GM19351 (cell line): ENCODE data around the gene COL16A1.

Experiments used
- ATAC-seq: cut with Tn5 transposase; IDR thresholded peaks from one replicate; pipeline ENCODE4 v1.9.1; 2021; ENCODE audit warnings: mild to moderate bottlenecking, moderate library complexity; ENCODE audit not compliant: unreplicated experiment

COL16A1 gene

DNA sequence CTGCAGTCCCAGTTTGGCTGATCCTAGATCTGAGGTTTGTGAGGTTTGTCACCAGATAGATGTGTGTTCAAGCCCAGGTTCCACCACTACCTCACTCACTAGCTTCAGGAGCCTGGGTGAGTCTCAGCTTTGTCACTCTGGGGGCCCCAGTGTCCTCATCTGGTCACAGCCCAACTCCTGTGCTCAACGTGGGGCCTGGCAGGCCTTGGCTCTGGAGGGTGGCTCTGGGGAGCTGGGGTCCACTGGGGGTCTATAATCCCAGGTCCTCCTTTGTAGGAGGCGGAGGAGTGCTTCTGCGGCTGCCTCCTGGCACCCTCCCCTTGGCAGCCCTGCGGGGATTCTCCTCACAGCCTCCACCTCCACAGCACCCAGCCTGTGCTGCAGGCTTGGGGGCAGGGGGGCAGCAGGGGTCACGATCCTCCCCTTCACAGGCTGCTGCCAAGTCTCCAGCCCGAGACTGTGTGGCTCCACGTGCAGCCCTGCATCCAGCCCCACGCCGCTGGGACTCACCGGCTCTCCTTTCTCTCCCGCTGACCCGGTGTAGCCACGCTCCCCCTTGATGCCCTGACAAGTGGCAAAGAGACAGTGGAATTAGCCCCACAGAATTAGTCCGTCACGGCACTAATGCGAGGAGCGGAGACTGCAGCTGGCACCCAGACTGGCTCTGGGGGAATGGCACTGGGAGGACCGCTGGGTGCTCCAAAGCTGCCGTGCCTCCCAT lies 36.6 kb downstream of the COL16A1 start:
- no peak for ATAC-seq

- no peak for ATAC-seq
These were observed 37.4 kb downstream of the COL16A1 start for GRCh38 chr1:31666263-31666963.

DNA sequence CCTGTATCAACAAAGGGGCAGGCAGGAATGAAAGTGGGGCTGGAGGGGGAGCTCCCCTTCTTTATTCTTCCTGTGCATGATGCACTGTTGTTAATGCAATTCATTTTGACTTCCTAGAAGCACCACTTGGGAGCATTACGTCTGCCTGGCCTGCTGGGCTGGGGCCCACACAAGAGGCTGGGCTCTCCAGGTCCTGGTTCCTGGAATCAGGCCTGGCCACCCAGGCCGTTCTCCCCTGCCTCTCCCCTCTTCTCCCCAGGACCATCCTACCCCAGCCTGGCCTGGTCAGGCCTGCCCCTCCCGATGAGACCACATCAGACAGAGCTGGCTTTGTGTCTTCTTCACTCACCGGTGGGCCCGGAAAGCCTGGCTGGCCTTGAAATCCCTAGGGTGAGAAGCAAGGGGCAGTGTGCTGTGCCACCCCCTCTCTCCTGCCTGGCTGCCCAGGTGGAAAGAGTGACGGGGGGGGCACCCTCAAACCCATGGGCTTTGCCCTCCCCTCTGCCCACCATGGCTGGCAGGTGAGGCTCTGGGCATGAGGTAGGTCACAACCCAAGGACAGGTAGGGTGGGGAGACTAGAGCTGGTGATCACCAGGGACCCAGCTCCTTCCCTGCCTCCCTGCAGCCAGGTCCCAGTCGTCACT lies 38.5 kb downstream of the COL16A1 start:
- no peak for ATAC-seq

- no peak for ATAC-seq
These were observed 39.3 kb downstream of the COL16A1 start for GRCh38 chr1:31664528-31664927.

DNA sequence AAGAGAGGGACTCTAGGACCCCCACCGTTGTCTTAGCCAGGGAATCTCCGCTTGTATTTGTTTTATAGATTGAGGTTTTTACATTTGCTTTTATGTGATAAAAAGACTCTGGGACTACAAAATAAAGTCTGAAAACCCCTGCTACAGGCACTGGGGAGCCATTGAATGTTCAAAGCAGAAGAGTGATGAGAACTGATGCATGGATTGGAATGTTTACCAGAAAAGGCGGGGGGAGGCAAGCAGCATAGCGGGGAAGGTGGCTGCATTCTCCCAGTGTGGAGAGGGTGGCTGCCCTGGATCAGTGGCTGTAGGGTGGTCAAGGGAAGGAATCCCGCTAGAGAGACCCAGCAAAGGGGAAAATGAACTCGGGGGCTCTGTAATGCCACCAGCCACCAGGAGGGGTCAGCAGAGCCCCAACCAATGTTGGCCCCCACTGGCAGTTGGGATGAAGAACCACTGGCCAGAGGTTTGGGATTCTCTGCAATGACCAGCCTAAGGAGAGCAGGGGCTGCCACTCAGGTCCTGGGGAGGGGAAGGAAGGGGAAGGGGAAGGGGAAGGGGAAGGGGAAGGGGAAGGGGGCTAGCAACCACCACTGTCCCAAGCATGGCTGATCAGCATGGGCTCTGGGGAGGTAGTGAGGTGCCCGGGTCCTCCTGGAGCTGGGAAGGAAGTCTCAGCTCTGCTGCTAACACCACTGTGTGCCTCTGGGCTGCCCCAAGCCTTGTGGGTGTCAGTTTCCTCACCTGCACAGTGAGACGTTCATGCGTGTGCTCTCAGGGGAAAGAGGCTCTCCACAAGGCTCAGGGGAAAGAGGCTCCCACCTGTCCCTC lies 40.0 kb downstream of the COL16A1 start:
- ATAC-seq = no peak

DNA sequence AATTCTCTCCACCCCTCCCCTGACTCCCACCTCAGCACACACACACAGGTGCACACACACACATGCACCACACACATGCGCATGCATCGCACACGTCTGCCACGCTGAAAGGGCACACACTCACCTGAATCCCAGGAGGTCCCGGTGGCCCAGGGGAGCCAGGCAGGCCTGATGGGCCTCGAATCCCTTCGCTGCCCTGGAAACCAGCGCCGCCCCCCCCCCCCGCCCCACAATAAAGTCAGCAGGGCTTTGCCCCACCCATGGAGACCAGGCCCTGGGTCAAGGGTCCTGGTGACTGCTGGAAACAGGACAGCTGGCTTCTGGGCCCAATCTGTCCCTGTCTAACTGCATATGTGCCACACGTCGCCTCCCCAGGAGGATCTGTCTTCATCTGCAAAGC lies 41.4 kb downstream of the COL16A1 start:
- no peak for ATAC-seq

- ATAC-seq = no peak
These were observed 42.0 kb downstream of the COL16A1 start for GRCh38 chr1:31661856-31662255.

DNA sequence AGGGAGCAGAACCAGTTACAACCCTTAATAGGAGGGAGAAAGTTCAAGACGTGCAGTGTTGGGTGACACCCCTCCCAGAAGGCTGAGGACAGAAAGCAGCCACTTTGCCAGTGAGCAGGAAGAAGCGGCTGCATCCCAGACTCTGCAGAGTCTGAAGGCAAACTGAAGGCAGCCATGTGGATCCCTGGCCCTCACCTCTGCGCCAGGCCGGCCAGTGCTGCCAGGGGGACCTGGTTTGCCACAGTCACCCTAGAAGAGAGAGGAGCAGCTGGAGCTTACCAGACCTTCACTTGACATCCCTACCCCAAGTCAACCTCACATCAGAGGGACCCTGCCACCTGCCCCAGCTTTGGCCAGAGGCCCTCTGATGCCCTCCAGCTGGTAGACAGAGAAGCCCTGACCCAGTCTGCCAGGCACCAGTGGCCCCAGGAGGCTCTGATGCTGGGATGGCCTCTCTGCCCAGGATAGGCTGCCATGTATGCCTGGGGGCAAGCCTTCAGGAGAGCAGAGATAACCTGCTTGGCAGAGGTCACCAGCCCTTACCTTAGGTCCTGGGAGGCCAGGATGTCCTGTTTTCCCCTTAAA lies 42.9 kb downstream of the COL16A1 start:
- ATAC-seq = no peak

- ATAC-seq = no peak
These were observed 43.9 kb downstream of the COL16A1 start for GRCh38 chr1:31659889-31660288.

DNA sequence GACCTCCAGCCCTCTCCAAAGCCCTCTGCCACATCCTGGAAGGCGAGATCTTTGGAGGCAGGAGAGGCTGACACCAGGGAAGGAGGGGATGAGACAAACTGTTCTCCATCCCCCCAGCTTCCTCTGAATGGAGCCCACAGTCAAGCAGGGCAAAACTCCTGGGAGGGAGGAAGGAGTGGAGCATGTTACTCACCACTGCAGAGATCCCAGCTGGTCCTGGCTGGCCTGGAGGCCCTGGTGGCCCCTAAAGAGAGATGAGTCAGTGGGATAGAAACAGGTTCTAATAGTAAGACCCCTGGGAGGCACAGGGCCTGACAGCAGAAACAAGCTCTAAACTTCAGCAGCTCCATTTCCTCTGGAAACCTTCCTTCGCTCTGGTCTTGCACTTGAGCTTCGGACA lies 45.1 kb downstream of the COL16A1 start:
- no peak for ATAC-seq

DNA sequence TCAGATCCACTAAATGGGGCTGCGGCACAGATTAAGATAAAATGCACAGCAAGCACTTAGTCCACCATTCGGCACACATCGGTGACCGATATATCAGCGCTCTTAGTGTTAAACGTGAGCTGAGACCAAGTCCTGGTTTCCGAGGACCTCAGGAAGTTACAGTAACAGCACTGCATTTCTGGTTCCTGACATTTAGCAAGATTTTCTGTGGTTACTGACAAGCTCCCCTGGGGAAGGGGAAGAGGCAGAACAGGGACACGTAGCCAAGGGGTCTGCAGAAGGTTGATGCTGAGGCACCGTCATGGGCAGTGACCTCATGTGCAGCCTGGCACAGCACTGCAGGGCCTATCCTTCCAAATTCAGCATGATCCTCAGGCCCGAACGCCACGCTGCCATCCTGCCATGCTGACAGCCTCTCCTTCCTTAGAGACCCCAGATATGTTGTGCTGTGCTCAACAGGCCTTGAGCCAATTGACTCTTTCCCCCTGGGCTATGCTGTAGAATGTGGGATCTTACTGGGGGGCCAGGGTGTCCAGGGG lies 45.8 kb downstream of the COL16A1 start:
- no peak for ATAC-seq

GRCh38 chr1:31657020-31657804 lies 46.6 kb downstream of the COL16A1 start:
- no peak for ATAC-seq

DNA sequence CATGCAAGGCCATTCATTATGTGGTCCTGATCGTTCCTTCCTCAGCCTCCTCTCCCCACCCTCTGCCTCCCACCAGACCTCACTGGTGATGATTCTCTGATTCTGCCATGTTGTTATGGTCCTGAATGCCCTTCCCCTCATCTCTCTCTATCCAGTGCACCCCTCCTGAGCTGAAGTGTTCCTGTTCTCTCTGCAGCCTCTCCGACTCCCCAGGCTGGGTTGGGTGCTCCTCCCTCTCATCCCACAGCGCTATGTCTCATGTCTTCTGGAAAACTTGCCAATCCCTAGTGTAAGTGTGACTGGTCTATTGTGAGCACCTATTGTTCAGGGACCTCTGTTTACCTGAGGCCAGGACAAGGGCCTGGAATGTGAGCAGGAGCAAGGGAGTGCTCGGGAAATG lies 48.1 kb downstream of the COL16A1 start:
- ATAC-seq = no peak

GRCh38 chr1:31655104-31655503 lies 48.7 kb downstream of the COL16A1 start:
- no peak for ATAC-seq

- ATAC-seq = no peak
These were observed 49.4 kb downstream of the COL16A1 start for GRCh38 chr1:31654474-31654776.

- no peak for ATAC-seq
These were observed 49.9 kb downstream of the COL16A1 start for GRCh38 chr1:31653717-31654473.

GRCh38 chr1:31652891-31653499 lies 50.8 kb downstream of the COL16A1 start:
- ATAC-seq = no peak

- ATAC-seq = no peak
These were observed 52.1 kb downstream of the COL16A1 start for GRCh38 chr1:31651766-31652165.

GRCh38 chr1:31651089-31651420 lies 52.8 kb downstream of the COL16A1 start:
- ATAC-seq = no peak
